SK-N-SH treated with all-trans-retinoic acid at 6 μM for 48 hours (cell line): ENCODE measurements around the gene SUPT3H.

Experiments used
- CREB5 ChIP-seq: fragments of 250-450 bp; sonication (Bioruptor Pico); IDR thresholded peaks from 2 replicates; pipeline ENCODE4 v1.5.1; 2020; ENCODE audit warnings: low read depth, mild to moderate bottlenecking, moderate library complexity
- GLIS3 ChIP-seq: fragments of 250-450 bp; sonication (Bioruptor Pico); IDR thresholded peaks from 2 replicates; pipeline ENCODE4 v1.5.0; 2020; ENCODE audit warnings: mild to moderate bottlenecking, moderate library complexity
- POU6F1 ChIP-seq: fragments of 250-450 bp; sonication (Bioruptor Pico); IDR thresholded peaks from 2 replicates; pipeline ENCODE4 v1.8.0; 2021; ENCODE audit warnings: low read depth, mild to moderate bottlenecking, moderate library complexity, borderline replicate concordance
- ZC3H10 ChIP-seq: fragments of 250-450 bp; sonication (Bioruptor Pico); IDR thresholded peaks from 2 replicates; pipeline ENCODE4 v1.5.1; 2021; ENCODE audit warnings: mild to moderate bottlenecking, moderate library complexity

- no peak for TF ChIP-seq POU6F1
- TF ChIP-seq GLIS3 (CRISPR knock-in tag), result no peak
- TF ChIP-seq CREB5 (CRISPR knock-in tag), result no peak
- no peak for TF ChIP-seq ZC3H10 (CRISPR knock-in tag)
These were observed 265.0 kb downstream of the SUPT3H start for GRCh38 chr6:45112711-45113110.
